H1 (cell line): Measurements from ENCODE around the gene GRIK4. TPM values are rescaled to one million over a fixed set of nuclear protein-coding genes. Genes with fewer than 3 reads are reported as not detected.

Experiments
- CHD2 ChIP-seq: IDR thresholded peaks from 2 replicates; pipeline ENCODE4 v1.6.1; 2012; ENCODE audit warnings: low read length, improper control_type of control experiment
- CTBP2 ChIP-seq: IDR thresholded peaks from 2 replicates; pipeline ENCODE4 v1.7.0; 2011; ENCODE audit warnings: borderline replicate concordance, mild to moderate bottlenecking, moderate library complexity, mixed read lengths, low read length; ENCODE audit not compliant: insufficient read depth, insufficient read length
- GTF2F1 ChIP-seq: IDR thresholded peaks from 2 replicates; pipeline ENCODE4 v1.6.1; 2012; ENCODE audit warnings: low read depth, low read length, improper control_type of control experiment, borderline replicate concordance
- HDAC6 ChIP-seq: IDR thresholded peaks from one replicate; pipeline ENCODE4 v1.7.1; 2012; ENCODE audit warnings: low read depth, mild to moderate bottlenecking, inconsistent platforms, low read length, moderate library complexity
- JUND ChIP-seq: IDR thresholded peaks from 2 replicates; pipeline ENCODE4 v1.6.1; 2011; ENCODE audit warnings: mild to moderate bottlenecking, improper control_type of control experiment, low read length
- KDM1A ChIP-seq: fragments of 200-600, 300-600 bp; sonication (generic); IDR thresholded peaks from 2 replicates; pipeline ENCODE4 v1.7.1; 2016; ENCODE audit warnings: mild to moderate bottlenecking, low read length, borderline replicate concordance
- POLR2AphosphoS5 ChIP-seq: IDR thresholded peaks from 2 replicates; pipeline ENCODE4 v1.6.1; 2011; ENCODE audit warnings: low read depth, low read length
- polyA plus RNA-seq, 7 experiments: library from polyadenylated mRNA; depleted of rRNA in 3 of 7; stranded (reverse) in 5 of 7; unstranded in 2 of 7; fragments of >200 nt in 5 of 7; fragments of 200-250 nt in 2 of 7; gene quantifications; 1 replicate in 5 of 7; 2 replicates in 1 of 7; 4 replicates in 1 of 7; pipeline versions ENCODE4 v1.2.1 to v1.2.3, GENCODE V29; 2011 to 2013; ENCODE audit warnings: missing spikeins in 2 of 7, mixed read lengths in 2 of 7
- total RNA-seq: library from RNA; stranded (reverse); fragmentation: NEBNext Ultra II Directional; extraction: Animal tissue kit (Norgen Biotek cat#: 25700); gene quantifications from 2 replicates; pipeline ENCODE4 v1.2.1, GENCODE V29; 2021
- TF ChIP-seq, protein P1 (sequence below): fragments of 300-600 bp; sonication (generic); IDR thresholded peaks from 2 replicates; pipeline ENCODE4 v1.7.1; 2012; ENCODE audit warnings: low read length, moderate library complexity, mild to moderate bottlenecking, inconsistent platforms; ENCODE audit not compliant: insufficient replicate concordance

GRIK4 gene
- total and polyA plus RNA-seq, 2 of the 8 experiments (the other 6 are each of a cell fraction or from before 2014, with no cell fraction given), result 1.2 to 2.9 TPM

- TF ChIP-seq, protein P1, sequence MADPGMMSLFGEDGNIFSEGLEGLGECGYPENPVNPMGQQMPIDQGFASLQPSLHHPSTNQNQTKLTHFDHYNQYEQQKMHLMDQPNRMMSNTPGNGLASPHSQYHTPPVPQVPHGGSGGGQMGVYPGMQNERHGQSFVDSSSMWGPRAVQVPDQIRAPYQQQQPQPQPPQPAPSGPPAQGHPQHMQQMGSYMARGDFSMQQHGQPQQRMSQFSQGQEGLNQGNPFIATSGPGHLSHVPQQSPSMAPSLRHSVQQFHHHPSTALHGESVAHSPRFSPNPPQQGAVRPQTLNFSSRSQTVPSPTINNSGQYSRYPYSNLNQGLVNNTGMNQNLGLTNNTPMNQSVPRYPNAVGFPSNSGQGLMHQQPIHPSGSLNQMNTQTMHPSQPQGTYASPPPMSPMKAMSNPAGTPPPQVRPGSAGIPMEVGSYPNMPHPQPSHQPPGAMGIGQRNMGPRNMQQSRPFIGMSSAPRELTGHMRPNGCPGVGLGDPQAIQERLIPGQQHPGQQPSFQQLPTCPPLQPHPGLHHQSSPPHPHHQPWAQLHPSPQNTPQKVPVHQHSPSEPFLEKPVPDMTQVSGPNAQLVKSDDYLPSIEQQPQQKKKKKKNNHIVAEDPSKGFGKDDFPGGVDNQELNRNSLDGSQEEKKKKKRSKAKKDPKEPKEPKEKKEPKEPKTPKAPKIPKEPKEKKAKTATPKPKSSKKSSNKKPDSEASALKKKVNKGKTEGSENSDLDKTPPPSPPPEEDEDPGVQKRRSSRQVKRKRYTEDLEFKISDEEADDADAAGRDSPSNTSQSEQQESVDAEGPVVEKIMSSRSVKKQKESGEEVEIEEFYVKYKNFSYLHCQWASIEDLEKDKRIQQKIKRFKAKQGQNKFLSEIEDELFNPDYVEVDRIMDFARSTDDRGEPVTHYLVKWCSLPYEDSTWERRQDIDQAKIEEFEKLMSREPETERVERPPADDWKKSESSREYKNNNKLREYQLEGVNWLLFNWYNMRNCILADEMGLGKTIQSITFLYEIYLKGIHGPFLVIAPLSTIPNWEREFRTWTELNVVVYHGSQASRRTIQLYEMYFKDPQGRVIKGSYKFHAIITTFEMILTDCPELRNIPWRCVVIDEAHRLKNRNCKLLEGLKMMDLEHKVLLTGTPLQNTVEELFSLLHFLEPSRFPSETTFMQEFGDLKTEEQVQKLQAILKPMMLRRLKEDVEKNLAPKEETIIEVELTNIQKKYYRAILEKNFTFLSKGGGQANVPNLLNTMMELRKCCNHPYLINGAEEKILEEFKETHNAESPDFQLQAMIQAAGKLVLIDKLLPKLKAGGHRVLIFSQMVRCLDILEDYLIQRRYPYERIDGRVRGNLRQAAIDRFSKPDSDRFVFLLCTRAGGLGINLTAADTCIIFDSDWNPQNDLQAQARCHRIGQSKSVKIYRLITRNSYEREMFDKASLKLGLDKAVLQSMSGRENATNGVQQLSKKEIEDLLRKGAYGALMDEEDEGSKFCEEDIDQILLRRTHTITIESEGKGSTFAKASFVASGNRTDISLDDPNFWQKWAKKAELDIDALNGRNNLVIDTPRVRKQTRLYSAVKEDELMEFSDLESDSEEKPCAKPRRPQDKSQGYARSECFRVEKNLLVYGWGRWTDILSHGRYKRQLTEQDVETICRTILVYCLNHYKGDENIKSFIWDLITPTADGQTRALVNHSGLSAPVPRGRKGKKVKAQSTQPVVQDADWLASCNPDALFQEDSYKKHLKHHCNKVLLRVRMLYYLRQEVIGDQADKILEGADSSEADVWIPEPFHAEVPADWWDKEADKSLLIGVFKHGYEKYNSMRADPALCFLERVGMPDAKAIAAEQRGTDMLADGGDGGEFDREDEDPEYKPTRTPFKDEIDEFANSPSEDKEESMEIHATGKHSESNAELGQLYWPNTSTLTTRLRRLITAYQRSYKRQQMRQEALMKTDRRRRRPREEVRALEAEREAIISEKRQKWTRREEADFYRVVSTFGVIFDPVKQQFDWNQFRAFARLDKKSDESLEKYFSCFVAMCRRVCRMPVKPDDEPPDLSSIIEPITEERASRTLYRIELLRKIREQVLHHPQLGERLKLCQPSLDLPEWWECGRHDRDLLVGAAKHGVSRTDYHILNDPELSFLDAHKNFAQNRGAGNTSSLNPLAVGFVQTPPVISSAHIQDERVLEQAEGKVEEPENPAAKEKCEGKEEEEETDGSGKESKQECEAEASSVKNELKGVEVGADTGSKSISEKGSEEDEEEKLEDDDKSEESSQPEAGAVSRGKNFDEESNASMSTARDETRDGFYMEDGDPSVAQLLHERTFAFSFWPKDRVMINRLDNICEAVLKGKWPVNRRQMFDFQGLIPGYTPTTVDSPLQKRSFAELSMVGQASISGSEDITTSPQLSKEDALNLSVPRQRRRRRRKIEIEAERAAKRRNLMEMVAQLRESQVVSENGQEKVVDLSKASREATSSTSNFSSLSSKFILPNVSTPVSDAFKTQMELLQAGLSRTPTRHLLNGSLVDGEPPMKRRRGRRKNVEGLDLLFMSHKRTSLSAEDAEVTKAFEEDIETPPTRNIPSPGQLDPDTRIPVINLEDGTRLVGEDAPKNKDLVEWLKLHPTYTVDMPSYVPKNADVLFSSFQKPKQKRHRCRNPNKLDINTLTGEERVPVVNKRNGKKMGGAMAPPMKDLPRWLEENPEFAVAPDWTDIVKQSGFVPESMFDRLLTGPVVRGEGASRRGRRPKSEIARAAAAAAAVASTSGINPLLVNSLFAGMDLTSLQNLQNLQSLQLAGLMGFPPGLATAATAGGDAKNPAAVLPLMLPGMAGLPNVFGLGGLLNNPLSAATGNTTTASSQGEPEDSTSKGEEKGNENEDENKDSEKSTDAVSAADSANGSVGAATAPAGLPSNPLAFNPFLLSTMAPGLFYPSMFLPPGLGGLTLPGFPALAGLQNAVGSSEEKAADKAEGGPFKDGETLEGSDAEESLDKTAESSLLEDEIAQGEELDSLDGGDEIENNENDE, result no peak
- TF ChIP-seq CTBP2 (no peak), JUND (no peak), CHD2 (no peak), KDM1A (no peak), GTF2F1 (no peak), POLR2AphosphoS5 (no peak), HDAC6 (no peak)
These were observed 47.3 kb downstream of the GRIK4 start (continued) for GRCh38 chr11:120558744-120559431.
